ENCODE measurements around the gene EBNA1BP2. TPM values are rescaled to one million over a fixed set of nuclear protein-coding genes. Genes with fewer than 3 reads are reported as not detected.

EBNA1BP2 gene, protein sequence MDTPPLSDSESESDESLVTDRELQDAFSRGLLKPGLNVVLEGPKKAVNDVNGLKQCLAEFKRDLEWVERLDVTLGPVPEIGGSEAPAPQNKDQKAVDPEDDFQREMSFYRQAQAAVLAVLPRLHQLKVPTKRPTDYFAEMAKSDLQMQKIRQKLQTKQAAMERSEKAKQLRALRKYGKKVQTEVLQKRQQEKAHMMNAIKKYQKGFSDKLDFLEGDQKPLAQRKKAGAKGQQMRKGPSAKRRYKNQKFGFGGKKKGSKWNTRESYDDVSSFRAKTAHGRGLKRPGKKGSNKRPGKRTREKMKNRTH
- total RNA-seq = 10 to 100 TPM; 23.6 to 47.9 (median 33.0) TPM

DNA sequence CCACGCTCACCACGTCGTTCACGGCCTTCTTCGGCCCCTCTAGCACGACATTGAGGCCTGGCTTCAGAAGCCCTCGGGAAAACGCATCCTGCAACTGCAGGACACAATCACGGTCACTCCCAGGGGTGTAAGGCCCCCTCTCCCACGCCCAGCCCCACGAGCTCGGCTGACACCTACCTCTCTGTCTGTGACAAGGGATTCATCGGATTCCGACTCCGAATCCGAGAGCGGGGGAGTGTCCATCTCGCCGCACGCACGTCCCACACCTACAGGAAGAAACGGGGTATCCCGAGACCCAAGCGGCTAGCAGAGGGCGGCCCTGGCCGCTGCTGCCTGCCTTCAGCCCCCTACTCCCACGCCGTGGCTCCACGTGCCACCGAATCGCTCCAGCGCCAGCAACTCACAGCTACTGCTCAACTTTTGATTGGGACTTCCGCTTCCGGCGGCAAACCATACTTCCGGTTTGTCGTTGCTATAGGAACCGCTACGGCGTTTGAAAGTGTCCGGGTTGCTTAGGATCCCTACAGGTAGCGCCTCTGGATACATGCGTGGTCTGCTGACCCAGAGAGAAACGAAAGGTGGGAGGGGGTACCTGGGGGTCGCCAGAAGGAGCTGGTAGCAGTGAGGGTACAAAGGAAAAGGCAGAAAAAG, at the start of gene EBNA1BP2, which contains the start of gene CFAP57:
Gene EBNA1BP2, minus strand, starts transcription at position 415 of the 651 bp plus-strand sequence. Its CDS starts 172 bp downstream, at position 243.
Gene CFAP57, plus strand, starts transcription at position 455 of the 651 bp plus-strand sequence. CDS start 424 bp downstream, outside the sequence.
- TF ChIP-seq, protein P1, sequence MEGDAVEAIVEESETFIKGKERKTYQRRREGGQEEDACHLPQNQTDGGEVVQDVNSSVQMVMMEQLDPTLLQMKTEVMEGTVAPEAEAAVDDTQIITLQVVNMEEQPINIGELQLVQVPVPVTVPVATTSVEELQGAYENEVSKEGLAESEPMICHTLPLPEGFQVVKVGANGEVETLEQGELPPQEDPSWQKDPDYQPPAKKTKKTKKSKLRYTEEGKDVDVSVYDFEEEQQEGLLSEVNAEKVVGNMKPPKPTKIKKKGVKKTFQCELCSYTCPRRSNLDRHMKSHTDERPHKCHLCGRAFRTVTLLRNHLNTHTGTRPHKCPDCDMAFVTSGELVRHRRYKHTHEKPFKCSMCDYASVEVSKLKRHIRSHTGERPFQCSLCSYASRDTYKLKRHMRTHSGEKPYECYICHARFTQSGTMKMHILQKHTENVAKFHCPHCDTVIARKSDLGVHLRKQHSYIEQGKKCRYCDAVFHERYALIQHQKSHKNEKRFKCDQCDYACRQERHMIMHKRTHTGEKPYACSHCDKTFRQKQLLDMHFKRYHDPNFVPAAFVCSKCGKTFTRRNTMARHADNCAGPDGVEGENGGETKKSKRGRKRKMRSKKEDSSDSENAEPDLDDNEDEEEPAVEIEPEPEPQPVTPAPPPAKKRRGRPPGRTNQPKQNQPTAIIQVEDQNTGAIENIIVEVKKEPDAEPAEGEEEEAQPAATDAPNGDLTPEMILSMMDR (IDR thresholded peaks at IDR 0.05; ENCODE audit: low read depth) = no peak

GRCh38 chr1:43221797-43222196, 49.7 kb upstream of the EBNA1BP2 start:
- TF ChIP-seq, protein P1 (IDR thresholded peaks at IDR 0.05; ENCODE audit: low read depth) = no peak

DNA sequence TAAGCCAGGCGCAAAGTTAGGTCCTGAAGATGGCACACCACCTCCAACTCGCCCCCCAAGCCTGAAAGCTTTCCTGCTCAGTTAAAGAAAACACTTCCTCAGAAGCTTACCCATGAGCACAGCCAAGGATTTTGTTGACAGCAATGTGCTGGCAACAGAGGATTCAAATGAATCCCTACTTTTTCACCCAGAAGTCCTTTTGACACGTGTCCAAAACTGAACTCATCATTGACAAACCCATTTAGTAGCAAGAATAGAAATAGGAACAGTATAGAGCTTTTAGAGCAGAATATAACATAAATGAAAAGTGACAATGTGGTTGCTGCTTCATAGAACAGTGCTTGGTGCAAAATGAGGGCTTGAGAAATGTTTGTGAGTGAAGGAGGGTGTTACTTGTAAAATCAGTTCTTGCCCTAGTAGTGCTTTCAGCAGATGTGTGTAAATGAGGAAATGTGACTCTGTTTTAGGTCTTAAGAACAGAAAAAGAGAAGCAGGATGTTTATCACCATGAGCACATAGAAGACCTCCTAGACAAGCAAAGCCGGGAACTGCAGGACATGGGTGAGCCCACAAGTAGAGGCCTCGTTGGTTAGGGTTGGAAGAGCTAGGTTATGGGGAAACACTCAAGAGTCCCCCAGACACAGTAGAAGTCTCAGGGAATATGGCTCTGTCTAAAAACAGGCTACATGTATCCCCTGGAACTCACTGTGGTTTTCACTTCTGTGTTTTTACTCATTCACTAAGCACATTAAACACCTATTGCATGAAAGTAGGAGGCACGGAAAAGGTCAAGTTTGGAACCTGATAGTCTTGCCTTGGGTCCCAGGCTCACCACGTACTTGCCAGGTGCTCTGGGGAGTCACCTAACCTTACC, 49.1 kb upstream of the EBNA1BP2 start:
- TF ChIP-seq, protein P1 (IDR thresholded peaks at IDR 0.05; ENCODE audit: low read depth) = no peak

GRCh38 chr1:43217747-43218146, 45.7 kb upstream of the EBNA1BP2 start:
- TF ChIP-seq, protein P1 (IDR thresholded peaks at IDR 0.05; ENCODE audit: low read depth) = no peak

DNA sequence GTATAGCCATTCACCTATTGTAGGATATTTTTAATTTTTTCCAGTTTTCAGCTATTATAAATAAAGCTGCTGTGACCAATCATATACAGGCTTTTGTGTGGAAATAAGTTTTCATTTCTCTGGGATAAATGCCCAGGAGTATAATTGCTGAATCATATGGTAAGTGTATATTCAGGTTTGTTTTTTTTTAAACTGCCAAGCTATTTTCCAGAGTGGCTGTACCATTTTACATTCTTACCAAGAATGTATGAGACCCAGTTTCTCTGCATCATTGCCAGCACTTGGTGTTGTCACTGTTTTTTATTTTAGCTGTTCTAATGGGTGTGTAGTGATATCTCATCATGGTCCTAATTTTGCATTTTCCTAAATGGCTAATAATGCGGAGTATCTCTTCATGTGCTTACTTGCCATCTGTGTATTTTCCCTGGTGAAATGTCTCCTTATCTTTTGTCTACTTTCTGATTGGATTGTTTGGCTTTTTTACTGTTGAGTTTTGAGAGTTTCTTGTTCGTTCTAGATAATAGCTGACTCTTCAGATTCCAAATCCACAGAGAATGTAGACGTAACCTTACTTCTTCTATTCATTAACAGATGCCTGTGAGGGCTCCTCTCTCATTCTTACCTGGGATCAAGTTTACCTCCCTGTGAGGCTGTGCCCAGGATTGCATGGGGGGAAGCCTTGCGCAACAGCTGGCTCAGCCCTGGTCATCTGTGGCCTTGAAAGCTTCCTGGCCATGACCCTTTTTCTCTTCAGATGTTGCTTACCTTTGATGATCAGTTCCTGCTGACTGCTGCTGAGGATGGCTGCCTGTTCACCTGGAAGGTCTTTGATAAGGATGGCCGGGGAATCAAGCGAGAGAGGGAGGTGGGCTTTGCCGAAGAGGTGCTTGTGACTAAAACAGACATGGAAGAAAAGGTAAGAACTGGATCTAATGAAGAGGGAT, 42.7 kb upstream of the EBNA1BP2 start:
- TF ChIP-seq, protein P1 (IDR thresholded peaks at IDR 0.05; ENCODE audit: low read depth) = no peak

GRCh38 chr1:43207229-43207853, 35.3 kb upstream of the EBNA1BP2 start:
- TF ChIP-seq, protein P1 (IDR thresholded peaks at IDR 0.05; ENCODE audit: low read depth) = no peak

All from subcutaneous adipose tissue (tissue), 4 donors.